Thoracic aorta (tissue), 2 donors: ENCODE measurements around the gene NEBL. TPM values are rescaled to one million over a fixed set of nuclear protein-coding genes. Genes with fewer than 3 reads are reported as not detected.
"Not testable (repeated sequence)": the region's sequence is repeated elsewhere in the genome, so short reads cannot be mapped to it uniquely, and the experiment has no call there.

Experiments
- ATAC-seq: fragments of 150-250 bp; one replicate; pipeline ENCODE4 v1.8.0; 2017; ENCODE audit warnings: low read depth; ENCODE audit not compliant: insufficient number of reproducible peaks, low FRiP score
- DNase-seq: peaks from one replicate; pipeline ENCODE4 v3.0.0-alpha.2; 2020; ENCODE audit warnings: low spot score
- H3K27ac ChIP-seq, 2 donors: fragments of 200-600 bp; sonication (generic); 1 replicate in 1 of 2; 2 replicates in 1 of 2; pipeline ENCODE4 v1.5.1; 2016; ENCODE audit warnings: mild to moderate bottlenecking in 2 of 2, moderate library complexity in 2 of 2
- H3K27me3 ChIP-seq: fragments of 200-600 bp; sonication (generic); replicated peaks from 2 replicates; pipeline ENCODE4 v1.6.0; 2016; ENCODE audit warnings: mild to moderate bottlenecking; ENCODE audit not compliant: insufficient read depth
- H3K36me3 ChIP-seq: fragments of 200-600 bp; sonication (generic); one replicate; pipeline ENCODE4 v1.5.1; 2016
- H3K4me1 ChIP-seq, 2 donors: fragments of 200-600 bp; sonication (generic); 1 replicate in 1 of 2; 2 replicates in 1 of 2; pipeline versions ENCODE4 v1.5.1 to v1.6.0; 2016; ENCODE audit warnings: low read depth in 2 of 2, mild to moderate bottlenecking in 1 of 2; ENCODE audit not compliant: control insufficient read depth in 1 of 2
- H3K4me3 ChIP-seq: fragments of 200-600 bp; sonication (generic); 2 replicates; pipeline ENCODE4 v1.5.1; 2016; ENCODE audit warnings: mild to moderate bottlenecking
- H3K9me3 ChIP-seq: fragments of 200-600 bp; sonication (generic); 2 replicates; pipeline ENCODE4 v1.5.1; 2016
- total RNA-seq, 2 donors: library from RNA; depleted of rRNA; stranded (reverse); fragments of >200 nt; gene quantifications; one replicate each; pipeline versions ENCODE4 v1.1.0 to v1.2.3, GENCODE V29; 2016
- TF ChIP-seq, protein P1 (sequence below): fragments of 200-600 bp; sonication (generic); IDR thresholded peaks from one replicate; pipeline ENCODE4 v1.5.1; 2019; ENCODE audit warnings: antibody characterized with exemption

The NEBL gene, protein sequence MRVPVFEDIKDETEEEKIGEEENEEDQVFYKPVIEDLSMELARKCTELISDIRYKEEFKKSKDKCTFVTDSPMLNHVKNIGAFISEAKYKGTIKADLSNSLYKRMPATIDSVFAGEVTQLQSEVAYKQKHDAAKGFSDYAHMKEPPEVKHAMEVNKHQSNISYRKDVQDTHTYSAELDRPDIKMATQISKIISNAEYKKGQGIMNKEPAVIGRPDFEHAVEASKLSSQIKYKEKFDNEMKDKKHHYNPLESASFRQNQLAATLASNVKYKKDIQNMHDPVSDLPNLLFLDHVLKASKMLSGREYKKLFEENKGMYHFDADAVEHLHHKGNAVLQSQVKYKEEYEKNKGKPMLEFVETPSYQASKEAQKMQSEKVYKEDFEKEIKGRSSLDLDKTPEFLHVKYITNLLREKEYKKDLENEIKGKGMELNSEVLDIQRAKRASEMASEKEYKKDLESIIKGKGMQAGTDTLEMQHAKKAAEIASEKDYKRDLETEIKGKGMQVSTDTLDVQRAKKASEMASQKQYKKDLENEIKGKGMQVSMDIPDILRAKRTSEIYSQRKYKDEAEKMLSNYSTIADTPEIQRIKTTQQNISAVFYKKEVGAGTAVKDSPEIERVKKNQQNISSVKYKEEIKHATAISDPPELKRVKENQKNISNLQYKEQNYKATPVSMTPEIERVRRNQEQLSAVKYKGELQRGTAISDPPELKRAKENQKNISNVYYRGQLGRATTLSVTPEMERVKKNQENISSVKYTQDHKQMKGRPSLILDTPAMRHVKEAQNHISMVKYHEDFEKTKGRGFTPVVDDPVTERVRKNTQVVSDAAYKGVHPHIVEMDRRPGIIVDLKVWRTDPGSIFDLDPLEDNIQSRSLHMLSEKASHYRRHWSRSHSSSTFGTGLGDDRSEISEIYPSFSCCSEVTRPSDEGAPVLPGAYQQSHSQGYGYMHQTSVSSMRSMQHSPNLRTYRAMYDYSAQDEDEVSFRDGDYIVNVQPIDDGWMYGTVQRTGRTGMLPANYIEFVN
- 1 to 10 TPM; 1.4 to 4.7 TPM for total RNA-seq

DNA sequence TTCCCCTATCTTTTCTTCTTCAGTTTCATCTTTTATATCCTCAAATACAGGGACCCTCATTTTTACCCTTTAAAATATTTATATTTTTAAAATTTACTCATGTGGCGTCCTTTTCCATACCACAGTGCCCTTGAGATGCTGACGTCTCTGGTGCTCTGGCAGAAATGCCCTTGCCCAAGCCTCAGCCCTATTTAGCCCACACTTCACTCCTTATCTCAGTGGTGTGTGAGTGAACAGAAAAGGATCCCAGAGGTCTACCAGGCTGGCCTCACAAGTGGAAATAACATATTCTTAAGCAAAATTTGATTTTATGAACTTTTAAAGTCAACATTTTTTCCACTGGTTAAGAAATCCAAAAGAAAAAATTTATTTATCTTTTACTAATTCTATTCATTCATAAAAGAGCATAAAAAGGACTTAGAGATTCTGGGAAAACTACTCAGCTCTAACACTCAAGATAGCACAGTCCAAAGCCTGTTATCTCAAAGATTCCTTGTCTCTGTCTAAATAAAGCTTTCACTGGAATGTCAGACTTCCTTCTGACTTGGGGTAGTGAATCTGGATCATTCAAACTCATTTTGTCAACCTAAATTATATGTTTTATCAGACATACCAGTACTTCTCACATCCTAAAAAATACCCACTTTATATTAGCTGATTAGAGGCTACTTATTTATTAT is at the start of gene NEBL:
NEBL (minus strand) TSS at position 166 of the 680 bp plus-strand sequence; CDS start at position 60, 106 bp downstream.
- DNase-seq, result no peak

DNA sequence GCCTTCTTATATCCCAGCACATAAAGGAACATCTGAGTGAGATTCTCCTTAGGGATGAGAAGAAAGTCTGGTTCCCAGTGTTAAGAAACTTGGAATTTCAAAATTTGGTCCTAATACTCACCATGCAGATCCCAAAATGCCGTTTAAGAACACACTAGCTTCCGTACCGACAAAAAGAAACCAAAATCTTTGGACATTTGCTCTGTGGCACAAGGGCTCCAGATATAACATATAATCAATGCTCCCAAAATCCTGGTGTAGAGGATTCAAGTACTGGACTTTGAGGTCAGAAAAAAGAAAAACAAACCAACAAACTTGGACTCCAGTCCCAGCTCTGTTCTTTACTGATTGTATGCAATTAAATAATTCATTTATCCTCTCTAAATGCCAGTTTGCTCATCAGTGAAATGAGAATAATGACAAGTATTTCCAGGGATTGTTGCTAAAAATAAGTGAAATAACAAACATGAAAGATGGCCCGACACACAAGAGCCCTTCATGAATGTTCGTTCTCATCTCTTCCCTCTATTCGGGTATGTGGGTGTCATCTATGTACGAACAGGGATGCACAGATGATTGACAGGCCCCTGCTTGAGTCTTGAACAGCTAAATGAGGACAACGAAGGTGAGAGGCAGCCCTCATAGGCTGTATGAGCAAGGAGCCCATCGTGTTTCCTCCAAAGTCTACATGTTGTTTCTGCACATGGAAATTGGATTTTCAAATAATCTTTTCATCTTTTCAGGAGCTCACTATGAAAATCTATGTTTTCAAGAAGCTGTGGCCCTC is 48.6 kb upstream of the NEBL start:
- TF ChIP-seq, protein P1, sequence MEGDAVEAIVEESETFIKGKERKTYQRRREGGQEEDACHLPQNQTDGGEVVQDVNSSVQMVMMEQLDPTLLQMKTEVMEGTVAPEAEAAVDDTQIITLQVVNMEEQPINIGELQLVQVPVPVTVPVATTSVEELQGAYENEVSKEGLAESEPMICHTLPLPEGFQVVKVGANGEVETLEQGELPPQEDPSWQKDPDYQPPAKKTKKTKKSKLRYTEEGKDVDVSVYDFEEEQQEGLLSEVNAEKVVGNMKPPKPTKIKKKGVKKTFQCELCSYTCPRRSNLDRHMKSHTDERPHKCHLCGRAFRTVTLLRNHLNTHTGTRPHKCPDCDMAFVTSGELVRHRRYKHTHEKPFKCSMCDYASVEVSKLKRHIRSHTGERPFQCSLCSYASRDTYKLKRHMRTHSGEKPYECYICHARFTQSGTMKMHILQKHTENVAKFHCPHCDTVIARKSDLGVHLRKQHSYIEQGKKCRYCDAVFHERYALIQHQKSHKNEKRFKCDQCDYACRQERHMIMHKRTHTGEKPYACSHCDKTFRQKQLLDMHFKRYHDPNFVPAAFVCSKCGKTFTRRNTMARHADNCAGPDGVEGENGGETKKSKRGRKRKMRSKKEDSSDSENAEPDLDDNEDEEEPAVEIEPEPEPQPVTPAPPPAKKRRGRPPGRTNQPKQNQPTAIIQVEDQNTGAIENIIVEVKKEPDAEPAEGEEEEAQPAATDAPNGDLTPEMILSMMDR, result no peak
- DNase-seq (no peak), ATAC-seq (no peak)
- H3K27me3 ChIP-seq, result no peaks in the 10 kb centered on the region
- no peaks in the 10 kb centered on the region for H3K9me3 ChIP-seq
- H3K4me1 ChIP-seq, result no peaks in the 10 kb centered on the region
- no peak overlapping the region for H3K27ac ChIP-seq
- no peak overlapping the region for H3K4me3 ChIP-seq
- H3K36me3 ChIP-seq, result no peaks in the 10 kb centered on the region

More for the DNA sequence above, at the start of gene NEBL:
- ATAC-seq, result no peak
- H3K9me3 ChIP-seq, result no peaks in the 10 kb centered on the region
- H3K27me3 ChIP-seq, result no peaks in the 10 kb centered on the region
- H3K4me1 ChIP-seq, result no peaks in the 10 kb centered on the region
- H3K4me3 ChIP-seq, result no peak within 1 kb of the TSS
- TF ChIP-seq, protein P1, result no peak
- no peaks in the 10 kb centered on the region for H3K36me3 ChIP-seq
- H3K27ac ChIP-seq, result no peak within 1 kb of the TSS

DNA sequence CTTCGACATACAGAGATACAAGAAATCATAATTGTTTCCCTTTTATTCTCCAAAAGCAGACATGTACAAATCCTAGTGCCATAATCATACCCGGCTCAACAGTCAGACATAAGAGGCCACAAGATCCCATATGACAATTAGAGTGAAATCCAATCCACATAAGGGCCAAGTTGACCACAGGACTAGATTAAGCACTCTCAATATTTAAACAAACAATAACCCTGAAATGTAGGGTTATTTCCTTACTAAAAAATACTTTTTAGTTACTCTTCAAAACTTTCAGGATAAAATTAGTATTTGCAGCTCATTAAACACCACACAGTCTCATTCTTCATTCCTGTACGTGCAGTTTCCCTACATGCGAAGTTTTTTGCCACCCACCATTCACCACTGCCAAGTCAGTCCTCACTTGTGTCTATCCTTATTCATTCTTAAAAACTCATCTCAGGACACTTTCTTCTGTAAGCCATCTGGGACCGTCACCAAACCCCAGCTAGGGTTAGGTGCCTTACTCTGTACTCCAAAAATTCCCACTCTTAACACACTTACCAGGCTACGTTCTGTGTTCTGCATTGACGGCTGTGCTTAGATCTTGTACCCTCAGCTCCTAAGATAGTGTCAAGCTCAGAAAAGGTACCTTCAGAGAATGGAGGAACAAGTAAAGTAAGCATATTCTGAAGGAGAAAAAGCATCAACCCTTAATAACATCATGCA is 47.8 kb upstream of the NEBL start:
- Histone ChIP-seq H3K9me3 (no peaks in the 10 kb centered on the region), H3K4me3 (no peak overlapping the region), H3K27me3 (no peaks in the 10 kb centered on the region), H3K4me1 (no peaks in the 10 kb centered on the region), H3K27ac (no peak overlapping the region), H3K36me3 (no peaks in the 10 kb centered on the region)
- TF ChIP-seq, protein P1, result no peak
- no peak for ATAC-seq
- no peak for DNase-seq

DNA sequence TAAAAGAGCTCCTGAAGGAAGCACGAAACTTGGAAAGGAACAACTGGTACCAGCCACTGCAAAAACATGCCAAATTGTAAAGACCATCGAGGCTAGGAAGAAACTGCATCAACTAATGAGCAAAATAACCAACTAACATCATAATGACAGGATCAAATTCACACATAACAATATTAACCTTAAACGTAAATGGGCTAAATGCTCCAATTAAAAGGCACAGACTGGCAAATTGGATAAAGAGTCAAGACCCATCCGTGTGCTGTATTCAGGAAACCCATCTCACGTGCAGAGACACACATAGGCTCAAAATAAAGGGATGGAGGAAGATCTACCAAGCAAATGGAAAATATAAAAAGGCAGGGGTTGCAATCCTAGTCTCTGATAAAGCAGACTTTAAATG is 42.3 kb upstream of the NEBL start:
- H3K4me1 ChIP-seq, H3K27ac ChIP-seq, H3K4me3 ChIP-seq, H3K9me3 ChIP-seq, DNase-seq, H3K36me3 ChIP-seq, ATAC-seq, H3K27me3 ChIP-seq: not testable (repeated sequence)
